CD4-positive, alpha-beta T cell treated with Interleukin-15 for 4 hours (primary cell): ENCODE data around the gene SUSD3.

ENCODE experiments used
- DNase-seq: peaks from one replicate; pipeline ENCODE4 v3.0.0-alpha.2; 2020; ENCODE audit warnings: low spot score

The SUSD3 gene

GRCh38 chr9:93052791-93053540, 5.5 kb upstream of the SUSD3 start:
- DNase-seq, result no peak

DNA sequence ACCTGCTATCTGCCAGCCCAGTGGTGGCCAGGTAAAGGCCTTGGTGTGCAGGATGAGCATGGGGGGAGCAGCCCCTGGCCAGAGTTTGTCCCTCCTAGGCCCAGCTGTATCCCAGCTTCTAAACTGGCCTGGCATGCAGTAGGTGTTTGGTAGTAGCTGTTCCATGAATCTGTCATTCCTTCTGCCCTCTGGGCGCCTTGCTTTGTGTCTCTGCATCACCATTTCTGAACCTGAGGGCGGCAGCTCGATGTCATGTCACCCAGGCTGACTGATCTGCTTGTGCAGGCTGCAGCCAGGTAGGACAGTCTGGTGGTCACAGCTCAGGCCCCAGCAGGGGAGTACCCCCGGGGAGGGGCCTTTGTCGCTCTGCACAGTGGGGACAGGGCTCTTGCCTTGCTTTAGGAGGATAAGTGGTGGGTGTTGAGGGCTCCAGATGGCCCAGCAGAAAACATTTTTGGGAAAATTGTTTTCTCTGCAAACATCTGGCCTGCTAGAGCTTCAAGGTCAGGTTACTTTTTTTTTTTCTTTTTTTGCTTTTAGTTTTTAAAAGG, 4.6 kb upstream of the SUSD3 start:
- DNase-seq, result no peak

DNA sequence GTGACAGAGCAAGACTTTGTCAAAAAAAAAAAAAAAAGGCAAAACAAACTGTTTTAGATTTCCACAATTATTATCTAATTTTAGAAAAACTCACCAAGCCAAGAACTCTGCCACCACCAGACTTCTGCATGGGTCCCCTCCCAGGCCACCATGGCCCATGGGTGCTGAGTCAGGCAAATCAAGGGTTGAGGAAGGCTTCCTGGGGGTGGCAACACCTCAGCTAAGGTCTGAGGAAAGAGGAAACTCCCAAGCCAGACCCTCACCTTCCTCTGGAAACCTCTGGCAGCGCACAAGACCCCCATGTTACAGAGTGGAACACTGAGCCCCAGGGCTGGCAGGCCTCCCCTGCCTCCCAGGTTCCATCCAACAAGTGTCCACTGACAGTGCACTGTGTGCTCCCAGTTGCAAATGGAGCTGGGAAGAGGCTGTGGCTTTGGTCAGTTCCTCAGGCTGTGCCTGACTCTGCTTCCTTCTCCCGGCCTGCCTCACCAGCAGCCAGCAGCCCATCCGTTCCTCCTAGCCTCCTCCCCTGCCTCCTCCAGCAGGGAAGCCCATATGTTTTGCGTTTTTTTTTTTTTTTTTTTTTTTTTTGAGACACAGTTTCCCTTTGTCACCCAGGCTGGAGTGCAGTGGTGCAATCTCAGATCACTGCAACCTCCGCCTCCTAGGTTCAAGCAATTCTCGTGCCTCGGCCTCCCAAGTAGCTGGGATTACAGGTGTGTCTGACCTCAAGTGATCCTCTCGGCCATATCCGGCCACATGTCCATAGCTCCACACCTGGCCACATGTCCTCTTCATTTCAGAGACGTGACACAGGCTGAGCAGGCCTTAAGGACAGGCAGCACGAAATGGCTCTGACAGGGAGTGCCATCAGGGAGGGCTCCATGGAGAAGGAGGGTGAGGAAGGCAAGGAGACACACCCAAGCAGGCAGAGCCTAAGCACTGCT, 3.5 kb upstream of the SUSD3 start:
- no peak for DNase-seq

DNA sequence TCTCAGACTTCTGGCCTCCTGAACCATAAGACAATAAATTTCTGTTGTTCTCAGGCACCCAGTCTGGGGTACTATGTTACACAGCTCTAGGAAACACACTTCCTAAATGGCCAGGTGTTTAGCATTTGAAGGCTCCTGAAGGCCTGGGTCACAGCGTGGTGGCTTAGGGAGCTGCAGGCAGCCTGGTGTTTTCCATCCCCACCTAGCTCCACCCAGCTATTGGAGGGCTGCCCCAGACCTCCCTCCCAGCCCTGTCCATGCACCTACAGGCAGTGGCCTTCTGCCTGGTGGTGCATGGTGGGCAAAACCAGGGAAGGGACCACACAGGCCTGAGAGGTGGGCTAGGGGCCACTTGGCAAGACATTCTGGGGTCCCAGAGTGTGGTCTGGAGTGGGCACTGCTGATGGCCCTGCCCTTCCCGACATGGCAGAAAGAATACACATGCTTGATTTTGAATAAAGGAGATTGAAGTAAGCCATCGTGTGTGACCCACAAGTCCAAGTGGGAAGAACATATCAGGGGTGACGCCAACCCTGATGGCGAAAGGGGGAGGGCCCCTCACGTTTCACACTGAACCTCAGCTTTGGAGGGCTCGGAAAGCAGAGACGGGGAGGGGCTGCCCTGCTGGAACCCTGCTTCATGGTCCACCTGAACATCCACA, 1.3 kb upstream of the SUSD3 start:
- no peak for DNase-seq

GRCh38 chr9:93057703-93058354, 672 bp upstream of the SUSD3 start:
- DNase-seq, result no peak

DNA sequence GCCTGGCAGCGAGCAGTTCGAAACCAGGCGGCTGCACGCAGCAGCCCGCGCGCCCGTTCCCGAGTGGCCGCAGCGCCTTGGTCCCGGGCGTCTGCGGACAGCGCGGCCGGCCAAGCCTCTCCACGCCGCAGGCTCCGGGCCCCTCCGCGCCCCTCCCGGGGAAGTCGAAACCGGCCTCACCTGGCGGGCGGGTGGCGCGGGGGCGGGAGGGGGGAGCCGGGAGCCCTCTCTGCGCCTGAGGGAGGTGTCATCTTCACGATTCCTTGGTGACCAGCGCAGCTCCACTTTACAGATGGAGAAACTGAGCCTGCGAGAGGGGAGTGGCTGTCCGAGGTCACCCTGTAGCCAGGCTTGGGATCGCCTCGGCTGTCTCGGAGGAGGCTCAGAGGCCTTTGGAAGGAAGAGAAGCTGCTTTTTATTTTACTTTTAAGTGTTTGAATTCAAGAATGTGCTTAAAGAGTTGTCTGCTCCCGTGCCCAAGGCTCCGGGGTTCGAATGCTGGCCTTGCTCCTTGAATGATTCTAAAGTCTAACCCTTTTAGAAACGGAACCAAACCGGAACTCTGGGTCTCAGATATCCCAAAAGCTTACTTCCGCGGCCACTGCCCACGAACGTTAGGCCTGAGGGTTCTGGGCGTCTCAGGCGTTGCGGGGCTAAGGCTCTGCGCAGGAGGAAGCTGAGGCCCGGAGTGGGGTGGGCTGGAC, 662 bp downstream of the SUSD3 start:
- DNase-seq, result no peak

GRCh38 chr9:93059715-93060578, 1.4 kb downstream of the SUSD3 start:
- no peak for DNase-seq

DNA sequence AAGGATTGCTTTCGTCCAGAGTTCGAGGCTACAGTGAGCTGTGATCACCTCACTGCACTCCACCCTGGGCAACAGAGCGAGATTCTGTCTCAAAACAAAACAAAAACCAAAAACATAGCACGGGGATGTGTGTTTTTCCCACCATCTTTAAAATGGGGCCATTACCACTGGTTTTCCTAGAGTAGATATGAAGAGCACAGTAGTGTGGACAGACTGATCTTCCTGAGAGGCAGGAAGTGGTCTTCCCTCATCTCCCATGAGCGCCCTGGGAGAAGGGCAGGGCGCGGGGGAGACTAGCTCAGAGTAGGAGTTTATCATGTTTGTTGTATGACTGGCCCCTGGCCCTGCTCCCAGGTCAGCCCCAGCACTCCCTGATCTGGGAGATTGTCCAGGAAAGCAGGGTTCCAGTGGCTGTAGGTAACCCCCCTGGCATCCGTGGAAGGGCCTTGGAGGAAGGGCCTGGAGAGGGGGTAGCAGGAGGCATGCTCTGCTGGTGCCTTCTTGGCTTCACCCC, 2.3 kb downstream of the SUSD3 start:
- no peak for DNase-seq

DNA sequence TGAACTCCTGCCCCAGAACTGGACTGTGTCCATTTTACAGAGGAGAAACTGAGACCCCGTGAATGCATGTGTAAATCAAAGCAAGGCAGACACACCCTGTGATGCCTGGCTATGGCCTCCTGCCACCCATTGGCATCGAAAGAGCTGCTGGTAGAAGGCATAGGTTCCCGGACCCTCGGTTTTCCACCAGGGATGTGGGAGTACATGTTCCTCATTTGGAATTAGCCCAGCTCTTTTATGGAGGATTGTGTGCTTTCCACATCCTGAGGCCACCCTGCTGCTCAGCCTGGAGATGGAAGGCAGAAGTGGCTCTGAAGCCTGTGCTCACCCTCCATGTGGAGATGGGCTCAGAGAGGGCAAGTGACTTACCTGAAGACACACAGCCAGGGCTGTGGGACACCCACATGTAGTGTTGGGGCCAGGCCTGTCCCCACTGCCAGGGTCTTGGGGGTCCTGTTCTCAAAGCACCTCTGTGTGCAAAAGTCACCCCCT, 2.8 kb downstream of the SUSD3 start:
- no peak for DNase-seq

- no peak for DNase-seq
These were observed 3.6 kb downstream of the SUSD3 start for GRCh38 chr9:93061791-93062763.

DNA sequence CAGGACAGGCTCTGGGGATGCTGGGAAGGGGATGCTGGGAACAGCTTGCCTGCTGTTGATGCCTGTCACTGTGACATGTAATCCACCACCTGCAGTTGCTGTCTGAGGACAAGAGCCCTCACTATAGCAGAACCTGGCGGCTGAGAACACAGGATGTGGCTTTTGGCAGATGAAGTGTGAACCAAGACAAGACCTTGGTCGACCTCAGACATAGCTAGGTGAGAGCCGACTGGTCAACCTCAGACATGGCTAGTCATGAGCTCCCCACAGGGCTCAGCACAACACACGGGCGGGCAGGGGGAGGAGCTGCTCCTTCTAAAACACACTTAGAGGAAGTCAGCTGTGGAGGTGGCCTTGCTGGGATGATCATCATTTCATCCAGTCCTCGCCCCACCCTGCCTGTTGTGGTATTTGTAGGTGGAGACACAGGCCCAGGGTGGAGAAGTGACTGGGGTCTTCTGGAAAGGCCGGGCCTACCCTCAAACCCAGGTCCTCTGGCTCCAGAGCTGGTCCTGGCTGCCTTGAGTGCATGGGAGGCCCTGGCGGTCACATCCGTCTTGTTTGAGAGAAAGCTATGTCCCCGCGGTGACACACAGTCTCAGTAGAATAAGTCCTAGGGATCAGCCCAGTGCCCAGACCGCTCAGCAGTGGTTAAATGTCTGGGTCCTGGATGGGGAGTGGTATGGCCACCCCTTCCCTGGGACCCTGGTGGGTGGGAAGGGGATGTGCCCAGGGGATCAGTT, 6.1 kb downstream of the SUSD3 start:
- peak; percentile 93 for DNase-seq

- no peak for DNase-seq
These were observed 6.7 kb downstream of the SUSD3 start for GRCh38 chr9:93065135-93065720.

DNA sequence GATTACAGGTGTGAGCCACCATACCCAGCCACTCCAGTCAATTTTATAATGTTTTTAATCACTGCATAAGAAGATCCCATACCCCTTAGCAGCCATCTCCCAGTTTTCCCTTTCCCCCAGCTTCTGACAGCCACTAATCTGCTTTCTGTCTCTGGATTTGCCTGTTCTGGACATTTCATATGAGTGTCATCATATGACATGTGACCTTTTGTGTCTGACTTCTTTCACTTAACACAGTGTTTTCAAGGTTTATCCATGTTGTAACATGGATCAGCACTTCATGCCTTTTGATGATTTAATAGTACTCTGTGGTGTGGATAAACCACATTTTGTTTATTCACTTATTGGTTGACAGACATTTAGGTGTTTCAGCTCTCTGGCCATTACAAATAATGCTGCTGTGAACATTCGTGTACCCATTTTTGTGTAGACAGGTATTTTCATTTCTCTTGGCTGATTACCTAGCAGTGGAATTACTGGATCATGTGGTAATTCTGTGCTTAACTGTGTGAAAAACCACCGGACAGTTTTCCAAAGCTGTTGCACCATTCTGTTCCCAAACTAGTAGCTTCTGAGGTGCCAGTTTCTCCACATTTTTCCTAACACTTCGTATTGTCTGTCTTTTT, 8.6 kb downstream of the SUSD3 start:
- DNase-seq, result no peak

DNA sequence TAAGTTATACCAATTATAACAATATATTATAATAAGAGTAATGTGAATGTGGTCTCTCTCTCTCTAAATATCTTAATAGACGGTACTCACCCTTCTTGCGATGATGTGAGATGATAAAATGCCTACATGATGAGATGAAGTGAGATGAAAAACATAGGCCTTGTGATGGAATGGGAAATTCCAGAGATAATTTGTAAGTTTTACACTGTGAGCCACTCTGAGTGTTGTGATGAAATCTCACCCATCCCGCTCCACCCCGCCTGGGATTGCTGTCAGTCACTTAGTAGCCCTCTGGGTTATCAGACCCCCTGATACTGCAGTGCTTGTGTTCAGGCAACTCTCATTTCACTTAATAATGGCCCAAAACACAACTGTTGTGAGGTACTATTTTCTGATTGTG, 10.5 kb downstream of the SUSD3 start:
- no peak for DNase-seq

GRCh38 chr9:93071464-93071863, 13.0 kb downstream of the SUSD3 start:
- DNase-seq, result no peak

- no peak for DNase-seq
These were observed 13.9 kb downstream of the SUSD3 start for GRCh38 chr9:93072383-93072795.
